GM12892 (cell line): ENCODE data around the gene CDC14A.

Experiments used
- POLR2A ChIP-seq: IDR thresholded peaks from 2 replicates; pipeline ENCODE4 v1.6.1; 2011; ENCODE audit warnings: low read depth, low read length, control low read depth
- POLR2AphosphoS5 ChIP-seq: IDR thresholded peaks from 2 replicates; pipeline ENCODE4 v1.6.1; 2011; ENCODE audit warnings: low read depth, low read length, control low read depth

DNA sequence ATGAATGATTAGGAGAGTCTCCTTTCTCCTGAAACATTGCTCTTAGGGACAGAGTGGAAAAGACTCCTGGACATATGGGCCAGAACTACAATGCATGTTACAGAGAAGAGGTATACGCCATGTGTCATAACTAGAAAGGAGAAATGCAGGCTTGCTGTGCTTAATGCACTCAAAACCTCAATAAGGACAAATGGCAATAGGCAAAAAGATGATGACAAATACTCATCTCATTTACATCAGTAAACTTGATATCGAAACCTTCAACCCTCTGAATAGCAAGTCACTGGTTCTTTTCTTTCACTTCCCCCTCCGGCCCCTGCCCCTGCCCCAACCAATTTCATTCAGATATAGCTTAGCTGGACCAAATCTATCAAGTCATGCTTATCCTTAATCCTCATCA is 183.7 kb downstream of the CDC14A start:
- TF ChIP-seq POLR2A: no peak
- no peak for TF ChIP-seq POLR2AphosphoS5
